Pancreas (tissue), 10 donors: ENCODE results near the gene RAPGEF4. TPM values are rescaled to one million over a fixed set of nuclear protein-coding genes. Genes with fewer than 3 reads are reported as not detected.

Source experiments
- ATAC-seq, 4 donors: fragments of 200-7000 bp; cut with Tn5 transposase; one replicate each; pipeline versions ENCODE4 v1.8.0 to v1.9.1; 2020; ENCODE audit warnings: mild to moderate bottlenecking in 4 of 4, moderate library complexity in 4 of 4
- DNase-seq, 6 donors: peaks; one replicate each; pipeline ENCODE4 v3.0.0-alpha.2; 2020
- FAIRE-seq: peaks from 2 replicates; lab custom pipeline; 2012; peaks lifted over from hg19 to GRCh38; lab: Jason Lieb, UNC
- H3K27ac ChIP-seq, 4 donors: fragments of 200-600 bp; sonication (generic); 1 replicate in 3 of 4; 2 replicates in 1 of 4; pipeline versions ENCODE4 v1.5.0 to v1.8.0; 2020
- H3K27me3 ChIP-seq, 4 donors: fragments of 200-600 bp; one replicate each; pipeline ENCODE4 v1.8.0; 2021
- H3K36me3 ChIP-seq, 3 donors: fragments of 200-600 bp; sonication (generic) in 1 of 3; one replicate each; pipeline versions ENCODE4 v1.5.0 to v1.8.0; 2020 to 2021
- H3K4me1 ChIP-seq, 3 donors: fragments of 200-600 bp; one replicate each; pipeline ENCODE4 v1.8.0; 2021
- H3K4me3 ChIP-seq, 4 donors: fragments of 200-600 bp; sonication (generic) in 2 of 4; one replicate each; pipeline versions ENCODE4 v1.5.0 to v1.8.0; 2020 to 2021
- H3K9me3 ChIP-seq, 4 donors: fragments of 200-600 bp; one replicate each; pipeline ENCODE4 v1.8.0; 2021
- CTCF ChIP-seq, 4 donors: fragments of 200-600 bp; sonication (generic) in 3 of 4; IDR thresholded peaks; one replicate each; pipeline versions ENCODE4 v1.5.0 to v1.8.0; 2021; ENCODE audit warnings: antibody characterized with exemption in 4 of 4
- whole genome bisulfite sequencing, 2 donors: extraction: QIAGEN DNeasy Blood & Tissue Kit; methylation state at CpG; one replicate each; pipeline ENCODE4 v1.1.7; 2013; 5-methylcytosine and 5-hydroxymethylcytosine counted together
- intact Hi-C, 3 donors: fragments of 100-400 bp; cut with DNase I; formaldehyde crosslinking; loops; one replicate each; pipeline versions ENCODE4 v1.11.1 to v1.14.2; 2022
- polyA plus RNA-seq, 2 donors: library from polyadenylated mRNA; stranded (reverse); fragments of 200-250 nt; gene quantifications; one replicate each; pipeline ENCODE4 v1.2.3, GENCODE V29; 2013
- total RNA-seq, 6 donors: library from RNA; stranded (reverse); fragmentation: NEBNext Ultra II Directional in 4 of 6; extraction: Animal tissue kit (Norgen Biotek cat#: 25700) in 4 of 6; gene quantifications; one replicate each; pipeline versions ENCODE4 v1.2.1 to v1.2.4, GENCODE V29; 2021 to 2023
- donor health status: healthy with polysubstance abuse.
- donor health status: DM: no; HTN: no; CAD: no; lungs with moderate emphysema.
- donor health status: DM: no; HTN: no; CAD: no.
- donor health status: control.
- donor health status: control.
- donor health status: Bipolar disorder and iron deficiency.
- donor health status: DM: yes; HTN: yes; CAD: no.
- donor health status: DM: no; HTN: no; CAD: no.
- donor health status: DM: no; HTN: no; CAD: no.
- donor health status: DM: yes; HTN: yes; CAD: no.

The RAPGEF4 gene
- total and polyA plus RNA-seq, 8 donors: 2.1 to 9.0 (median 5.1) TPM

- intact Hi-C loops: no loop called here
- H3K36me3 ChIP-seq: no peaks in the 10 kb centered on the region
- H3K27me3 ChIP-seq: no peaks in the 10 kb centered on the region
- TF ChIP-seq CTCF (IDR thresholded peaks at IDR 0.05): no peak
- 69 to 70% methylated on average over 5 of the region's 5 CpGs for WGBS, 2 donors
- FAIRE-seq (no peak), ATAC-seq (no peak), DNase-seq (no peak)
- H3K4me3 ChIP-seq: no peak overlapping the region
- H3K9me3 ChIP-seq: no peaks in the 10 kb centered on the region
- peaks cover 4 to 18% (median 13%) of the 10 kb centered on the region in 3 donors for H3K4me1 ChIP-seq
- H3K27ac ChIP-seq: no peak overlapping the region
These were observed 107.0 kb downstream of the RAPGEF4 start for GRCh38 chr2:172842511-172843265.

GRCh38 chr2:172843266-172843582, 107.6 kb downstream of the RAPGEF4 start:
- H3K4me3 ChIP-seq: no peak overlapping the region
- WGBS, 2 donors: 90 to 96% methylated on average over 1 of the region's 1 CpG
- ATAC-seq (no peak), FAIRE-seq (no peak), DNase-seq (no peak)
- peak overlapping the region in 1 of 4 donors; percentile 25 for H3K27ac ChIP-seq
- no peaks in the 10 kb centered on the region for H3K36me3 ChIP-seq
- TF ChIP-seq CTCF (IDR thresholded peaks at IDR 0.05): no peak
- H3K27me3 ChIP-seq: no peaks in the 10 kb centered on the region
- H3K9me3 ChIP-seq: no peaks in the 10 kb centered on the region
- intact Hi-C loops: no loop called here
- H3K4me1 ChIP-seq: peaks cover 4 to 24% (median 19%) of the 10 kb centered on the region in 3 donors

GRCh38 chr2:172843902-172844715, 108.5 kb downstream of the RAPGEF4 start:
- Histone ChIP-seq H3K27ac (peak overlapping the region in 2 of 4 donors; percentile 24 to 25), H3K4me1 (peaks cover 9 to 31% (median 28%) of the 10 kb centered on the region in 3 donors), H3K4me3 (no peak overlapping the region), H3K9me3 (no peaks in the 10 kb centered on the region), H3K36me3 (no peaks in the 10 kb centered on the region), H3K27me3 (no peaks in the 10 kb centered on the region)
- intact Hi-C loops: no loop called here
- TF ChIP-seq CTCF (IDR thresholded peaks at IDR 0.05): no peak
- peak in 3 of 6 donors; percentile 28 to 35 (median 29) for DNase-seq
- WGBS, 2 donors: 25 to 33% methylated on average over 6 of the region's 6 CpGs
- peak; percentile 38 to 78 (median 60) for ATAC-seq
- FAIRE-seq: no peak

GRCh38 chr2:172845028-172845630, 109.5 kb downstream of the RAPGEF4 start:
- ATAC-seq (no peak), DNase-seq (no peak), FAIRE-seq (no peak)
- intact Hi-C loops: no loop called here
- Histone ChIP-seq H3K9me3 (no peaks in the 10 kb centered on the region), H3K4me1 (peaks cover 17 to 42% (median 37%) of the 10 kb centered on the region in 3 donors), H3K27me3 (no peaks in the 10 kb centered on the region), H3K4me3 (no peak overlapping the region), H3K36me3 (no peaks in the 10 kb centered on the region), H3K27ac (peak overlapping the region in 1 of 4 donors; percentile 25)
- WGBS, 2 donors: 86 to 92% methylated on average over 2 of the region's 2 CpGs
- TF ChIP-seq CTCF (IDR thresholded peaks at IDR 0.05): no peak
